HG02678 (cell line): ENCODE measurements around the gene RPS6KB2.

ENCODE experiments used
- ATAC-seq: cut with Tn5 transposase; IDR thresholded peaks from one replicate; pipeline ENCODE4 v1.9.1; 2021; ENCODE audit warnings: mild to moderate bottlenecking, moderate library complexity; ENCODE audit not compliant: unreplicated experiment

Gene RPS6KB2

GRCh38 chr11:67428052-67429001 lies at the start of gene RPS6KB2:
Gene RPS6KB2, plus strand, starts transcription at chr11:67428494. Its CDS starts 52 bp downstream, at chr11:67428546.
- ATAC-seq = peak; percentile 93

GRCh38 chr11:67378544-67378943 lies 49.8 kb upstream of the RPS6KB2 start:
- no peak for ATAC-seq

- ATAC-seq = no peak
Observed at GRCh38 chr11:67379061-67380058, 48.9 kb upstream of the RPS6KB2 start.

GRCh38 chr11:67381244-67381972 lies 46.9 kb upstream of the RPS6KB2 start:
- ATAC-seq = no peak

- ATAC-seq = peak; percentile 59
Observed at GRCh38 chr11:67382276-67383136, 45.8 kb upstream of the RPS6KB2 start.

GRCh38 chr11:67384851-67385366 lies 43.4 kb upstream of the RPS6KB2 start:
- no peak for ATAC-seq

- no peak for ATAC-seq
Observed at GRCh38 chr11:67387069-67387468, 41.2 kb upstream of the RPS6KB2 start.

DNA sequence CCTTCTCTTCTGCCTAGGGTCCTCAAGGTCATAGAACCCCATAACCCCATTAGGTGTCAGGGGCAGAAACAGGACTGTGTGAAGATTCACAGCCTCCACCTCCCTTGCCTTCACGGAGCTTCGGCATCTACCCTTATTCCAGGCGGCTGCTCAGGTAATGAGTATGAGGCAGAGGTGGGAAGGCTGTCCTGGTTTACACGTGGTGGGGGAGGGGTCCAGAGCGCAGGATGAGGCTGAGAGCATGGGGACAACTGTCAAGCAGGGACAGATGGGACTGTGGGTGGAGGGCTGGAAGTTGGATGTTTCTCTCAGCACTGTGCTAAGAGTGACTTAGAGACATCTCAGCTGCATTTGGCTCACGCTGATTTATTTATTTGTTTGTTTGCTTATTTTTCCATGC lies 40.8 kb upstream of the RPS6KB2 start:
- ATAC-seq = no peak

- ATAC-seq = no peak
Observed at GRCh38 chr11:67389477-67389876, 38.8 kb upstream of the RPS6KB2 start.

- no peak for ATAC-seq
Observed at GRCh38 chr11:67390947-67391303, 37.4 kb upstream of the RPS6KB2 start.

DNA sequence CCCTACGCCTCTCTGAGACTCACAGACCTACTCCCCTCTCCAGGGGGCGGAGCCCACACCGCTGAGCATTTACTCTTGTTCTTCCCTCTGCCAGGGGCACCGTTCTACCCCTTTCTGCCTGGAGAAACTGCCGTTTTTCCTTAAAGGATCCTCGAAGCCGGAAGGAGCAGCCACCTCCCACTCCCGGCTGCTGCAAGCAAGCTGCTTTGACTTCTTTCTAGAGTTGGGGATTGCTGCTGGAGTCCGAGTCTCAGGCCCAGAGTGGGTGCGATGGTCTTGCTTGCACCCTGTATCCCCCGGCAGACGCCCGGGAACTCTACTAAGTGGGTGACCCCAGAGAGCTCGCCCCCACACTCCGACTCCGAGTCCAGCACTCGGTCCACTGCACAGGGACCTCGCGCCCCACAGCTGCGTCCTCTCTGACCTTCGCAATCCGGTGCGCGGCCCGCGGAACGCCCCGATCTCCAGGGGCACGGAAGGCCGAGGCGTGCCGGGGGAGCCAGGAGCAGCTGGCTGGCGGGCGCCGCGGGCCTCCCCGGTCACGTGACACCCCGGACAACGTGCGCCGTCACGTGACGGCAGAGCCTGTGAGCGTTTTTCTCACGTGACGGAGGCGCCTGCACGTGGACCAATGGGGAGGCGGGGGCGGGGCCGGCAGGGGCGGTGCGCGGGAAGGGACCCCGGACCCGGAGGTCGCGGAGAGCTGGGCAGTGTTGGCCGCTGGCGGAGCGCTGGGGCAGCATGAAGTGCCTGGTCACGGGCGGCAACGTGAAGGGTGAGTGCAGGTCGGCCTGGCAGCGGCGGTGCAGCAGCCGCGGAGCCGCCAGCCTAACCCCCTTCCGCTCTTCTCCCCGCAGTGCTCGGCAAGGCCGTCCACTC lies 36.8 kb upstream of the RPS6KB2 start, which contains the start of gene RAD9A:
TSS of gene RAD9A (plus strand) at position 683 of the 879 bp plus-strand sequence. CDS start at position 742, 59 bp downstream.
- ATAC-seq = peak; percentile 66

GRCh38 chr11:67392183-67392715 lies 36.0 kb upstream of the RPS6KB2 start:
- ATAC-seq = no peak

GRCh38 chr11:67393437-67393836 lies 34.9 kb upstream of the RPS6KB2 start:
- no peak for ATAC-seq

DNA sequence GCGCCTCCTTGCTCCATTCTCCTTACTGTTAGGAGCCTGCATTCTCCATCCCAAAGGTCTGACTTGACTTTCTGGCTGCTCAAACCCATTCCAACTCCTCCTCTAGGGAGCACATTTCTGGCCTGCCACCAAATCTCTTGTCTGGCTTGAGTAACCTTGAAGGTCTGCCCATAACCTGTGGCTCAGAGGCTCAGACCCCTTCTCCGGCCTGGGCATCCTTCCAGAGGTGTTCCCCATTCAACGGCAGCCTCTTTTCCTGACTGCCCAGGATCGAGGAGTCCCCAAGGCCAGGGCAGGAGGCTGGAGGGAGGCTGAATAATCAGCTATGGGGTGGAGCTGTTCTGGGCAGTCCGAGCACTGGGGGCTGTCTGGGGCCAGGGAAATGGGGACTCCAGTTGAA lies 34.3 kb upstream of the RPS6KB2 start:
- ATAC-seq = no peak

- ATAC-seq = no peak
Observed at GRCh38 chr11:67395555-67396258, 32.6 kb upstream of the RPS6KB2 start.

DNA sequence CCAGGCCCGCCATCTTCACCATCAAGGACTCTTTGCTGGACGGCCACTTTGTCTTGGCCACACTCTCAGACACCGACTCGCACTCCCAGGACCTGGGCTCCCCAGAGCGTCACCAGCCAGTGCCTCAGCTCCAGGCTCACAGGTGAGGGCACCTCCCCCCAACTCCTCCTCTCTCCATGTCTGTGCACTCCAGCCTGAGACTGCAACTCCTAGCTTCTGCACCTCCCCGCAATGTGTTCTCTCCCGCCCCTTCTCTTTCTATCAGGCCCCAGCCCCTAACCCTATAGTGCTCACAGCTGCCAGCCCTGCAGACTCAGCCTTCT lies 32.1 kb upstream of the RPS6KB2 start:
- no peak for ATAC-seq

DNA sequence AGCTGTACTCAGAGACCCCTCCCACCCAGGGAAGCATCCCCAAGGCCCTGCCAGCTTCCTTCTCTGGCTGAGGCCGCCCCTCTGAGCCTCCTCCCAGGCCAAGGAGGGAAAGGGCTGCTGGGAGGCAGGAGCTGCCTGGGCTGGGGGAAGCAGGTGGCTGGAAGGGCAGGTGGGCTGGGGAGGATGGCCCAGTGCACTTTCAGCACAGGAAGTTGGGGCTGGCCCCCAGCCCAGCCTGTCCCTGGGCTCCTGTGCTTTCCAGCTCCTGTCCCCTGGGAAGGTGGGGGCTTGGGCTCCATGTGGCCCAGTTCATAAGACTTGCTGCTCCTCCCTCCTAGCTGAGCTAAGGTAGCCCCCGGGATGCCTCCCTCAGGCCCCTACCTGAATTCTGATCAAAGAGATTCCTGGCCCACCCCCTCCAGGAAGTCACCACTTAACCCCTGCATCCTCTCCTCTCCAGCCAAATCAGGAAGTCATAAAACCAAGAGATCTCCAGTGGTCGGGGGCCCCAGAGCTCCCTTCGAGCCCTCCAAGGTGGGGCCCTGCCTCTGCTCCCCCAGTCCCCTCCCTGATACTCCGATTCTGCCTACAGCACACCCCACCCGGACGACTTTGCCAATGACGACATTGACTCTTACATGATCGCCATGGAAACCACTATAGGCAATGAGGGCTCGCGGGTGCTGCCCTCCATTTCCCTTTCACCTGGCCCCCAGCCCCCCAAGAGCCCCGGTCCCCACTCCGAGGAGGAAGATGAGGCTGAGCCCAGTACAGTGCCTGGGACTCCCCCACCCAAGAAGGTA lies 31.5 kb upstream of the RPS6KB2 start:
- ATAC-seq = no peak
